Skeletal muscle satellite cell (primary cell): Measurements from ENCODE around the gene FANCC.

ENCODE experiments used
- H3K27me3 ChIP-seq: 2 replicates; pipeline ENCODE4 v1.7.0; 2013; ENCODE audit warnings: low read length; ENCODE audit not compliant: control insufficient read depth, insufficient read depth
- H3K36me3 ChIP-seq: 2 replicates; pipeline ENCODE4 v1.7.0; 2013; ENCODE audit warnings: mild to moderate bottlenecking, control low read depth, low read length; ENCODE audit not compliant: insufficient read depth
- H3K4me1 ChIP-seq: 2 replicates; pipeline ENCODE4 v1.7.0; 2013; ENCODE audit warnings: low read length; ENCODE audit not compliant: control insufficient read depth, insufficient read depth
- H3K4me2 ChIP-seq: 2 replicates; pipeline ENCODE4 v1.7.0; 2013; ENCODE audit warnings: mild to moderate bottlenecking, low read length
- H3K4me3 ChIP-seq: 2 replicates; pipeline ENCODE4 v1.7.0; 2013; ENCODE audit warnings: low read length
- H3K9ac ChIP-seq: 2 replicates; pipeline ENCODE4 v1.7.0; 2013; ENCODE audit warnings: mild to moderate bottlenecking, low read depth, low read length, moderate library complexity
- H3K9me3 ChIP-seq: replicated peaks from 2 replicates; pipeline ENCODE4 v1.7.0; 2013; ENCODE audit warnings: mild to moderate bottlenecking, control low read depth, low read length

FANCC gene

DNA sequence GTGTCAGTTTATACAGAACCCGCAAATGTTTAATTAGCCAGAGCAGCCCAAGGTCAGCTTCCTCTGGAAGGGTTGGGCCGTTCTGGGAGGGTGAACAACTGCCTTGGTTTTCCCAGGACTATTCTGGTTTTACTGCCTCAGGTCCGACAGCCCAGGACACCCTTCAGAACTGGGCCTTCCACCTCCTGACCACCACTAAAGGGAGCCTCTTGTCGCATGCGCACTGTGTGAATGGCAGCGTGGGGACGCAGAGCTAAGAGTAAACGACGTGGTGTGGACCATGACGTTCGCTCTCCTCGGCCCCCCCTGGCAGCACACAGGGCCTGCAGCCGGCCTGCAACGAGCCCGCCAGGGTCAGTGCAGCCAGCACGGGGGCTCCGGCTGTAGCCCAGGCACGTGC lies 214.9 kb downstream of the FANCC start:
- no peak overlapping the region for H3K4me2 ChIP-seq
- no peaks in the 10 kb centered on the region for H3K9me3 ChIP-seq
- H3K36me3 ChIP-seq: peaks cover 33% of the 10 kb centered on the region
- H3K4me1 ChIP-seq: peaks cover 69% of the 10 kb centered on the region
- H3K27me3 ChIP-seq: no peaks in the 10 kb centered on the region
- H3K4me3 ChIP-seq: no peak overlapping the region
- no peak overlapping the region for H3K9ac ChIP-seq

DNA sequence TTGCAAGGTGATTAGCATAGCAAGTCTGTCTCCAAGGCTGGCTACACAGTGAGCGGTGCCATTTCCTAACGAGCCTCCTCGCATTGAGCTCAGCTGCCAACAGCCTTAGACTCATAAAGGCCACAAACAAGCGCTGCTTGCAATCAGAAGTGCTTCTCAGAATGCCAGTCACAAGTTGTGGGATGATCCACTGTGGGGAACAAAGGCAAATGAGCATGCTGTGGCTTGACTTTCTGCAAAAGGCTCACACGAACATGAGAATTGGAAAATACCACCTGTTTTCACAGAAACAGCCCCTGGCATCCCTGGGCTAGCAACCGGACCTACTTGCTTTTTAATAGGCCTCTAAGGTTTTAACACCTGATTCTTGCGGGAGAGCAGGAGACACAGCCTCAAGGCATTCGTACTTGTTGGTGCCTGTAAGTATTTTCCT lies 215.5 kb downstream of the FANCC start:
- Histone ChIP-seq H3K4me2 (no peak overlapping the region), H3K4me1 (peaks cover 65% of the 10 kb centered on the region), H3K9ac (no peak overlapping the region), H3K36me3 (peaks cover 32% of the 10 kb centered on the region), H3K9me3 (no peaks in the 10 kb centered on the region), H3K4me3 (no peak overlapping the region), H3K27me3 (no peaks in the 10 kb centered on the region)

DNA sequence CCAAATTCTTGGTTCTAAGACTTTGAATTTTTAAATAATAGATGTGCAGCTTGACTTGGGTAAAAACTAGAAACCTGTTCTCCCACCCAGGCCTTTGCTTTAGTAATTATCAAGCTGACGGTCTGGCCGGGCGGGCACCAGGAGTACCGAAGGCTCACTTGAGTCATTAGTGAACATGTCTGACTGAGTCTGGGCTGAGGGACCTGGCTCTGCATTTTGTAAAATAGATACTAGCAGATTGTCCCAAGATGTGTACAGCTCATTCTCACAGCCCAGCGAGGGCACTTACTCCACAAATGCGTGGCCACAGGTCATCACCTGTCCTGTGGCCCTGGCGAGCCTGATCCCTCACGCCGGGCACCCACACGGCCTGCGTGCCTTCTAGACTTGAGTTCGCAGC lies 216.2 kb downstream of the FANCC start:
- peaks cover 25% of the 10 kb centered on the region for H3K36me3 ChIP-seq
- no peaks in the 10 kb centered on the region for H3K9me3 ChIP-seq
- no peak overlapping the region for H3K4me2 ChIP-seq
- H3K4me3 ChIP-seq: no peak overlapping the region
- no peak overlapping the region for H3K9ac ChIP-seq
- H3K27me3 ChIP-seq: no peaks in the 10 kb centered on the region
- peaks cover 65% of the 10 kb centered on the region for H3K4me1 ChIP-seq

DNA sequence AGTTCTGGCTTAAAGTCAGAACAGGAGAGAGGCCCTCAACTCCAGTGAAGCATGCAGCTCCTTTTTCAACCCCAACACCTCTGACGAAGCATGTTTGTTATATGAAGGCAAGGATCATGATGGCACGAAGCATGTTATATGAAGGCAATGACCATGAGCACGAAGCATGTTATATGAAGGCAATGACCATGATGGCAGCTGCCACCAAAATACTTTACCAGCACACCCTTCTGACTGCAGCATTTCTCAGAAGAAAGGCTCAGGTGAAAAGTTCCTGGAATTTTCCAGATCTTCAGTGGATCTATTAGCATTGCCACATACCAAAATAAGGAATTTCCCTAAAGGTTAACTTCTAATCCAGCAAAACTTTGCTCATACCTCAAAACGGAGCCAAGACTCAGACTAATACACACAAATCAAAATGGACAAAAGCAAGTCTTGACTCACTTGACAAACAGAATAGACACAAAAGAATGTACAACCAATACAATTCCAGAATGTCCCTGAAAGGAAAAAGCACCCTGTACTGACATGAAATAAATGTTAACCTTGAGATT lies 217.4 kb downstream of the FANCC start:
- H3K9ac ChIP-seq: no peak overlapping the region
- no peak overlapping the region for H3K4me3 ChIP-seq
- peaks cover 25% of the 10 kb centered on the region for H3K36me3 ChIP-seq
- no peaks in the 10 kb centered on the region for H3K9me3 ChIP-seq
- peaks cover 77% of the 10 kb centered on the region for H3K4me1 ChIP-seq
- no peaks in the 10 kb centered on the region for H3K27me3 ChIP-seq
- no peak overlapping the region for H3K4me2 ChIP-seq

DNA sequence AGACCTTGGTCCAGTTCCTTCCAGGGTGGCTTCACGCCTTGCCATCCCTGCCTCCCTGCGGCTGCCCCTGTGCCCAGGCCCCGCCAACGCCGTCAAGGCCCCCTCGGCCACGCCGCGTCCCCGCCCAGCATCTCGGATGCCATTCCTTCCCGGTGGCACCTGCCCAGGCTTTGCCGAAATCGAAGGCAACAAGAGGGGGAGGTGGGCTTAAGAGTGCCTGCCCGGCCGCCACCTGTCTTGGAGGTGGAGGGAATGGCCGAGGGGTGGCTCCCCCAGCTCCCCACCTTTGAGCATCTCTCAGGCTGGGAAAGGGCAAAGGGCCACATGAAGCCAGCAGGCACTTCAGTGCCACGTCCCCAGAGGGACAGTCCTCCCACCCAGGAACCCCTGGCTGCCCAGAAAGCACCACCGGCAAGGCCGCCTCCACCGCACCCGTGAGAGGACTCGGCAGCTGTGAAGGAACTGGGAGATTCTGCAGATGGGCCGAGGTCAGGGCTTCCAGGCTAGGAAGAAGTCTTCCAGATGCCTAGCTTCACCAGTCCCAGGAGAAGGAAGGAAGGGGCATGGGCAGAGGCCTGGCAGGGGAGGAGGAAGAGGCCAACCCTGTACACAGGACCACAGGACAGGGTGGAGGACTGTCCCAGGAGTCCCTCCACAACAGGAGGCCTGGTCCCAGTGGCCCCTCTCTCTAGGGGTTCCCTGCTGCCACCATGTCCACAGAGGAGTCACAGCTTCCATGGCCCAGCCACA lies 218.0 kb downstream of the FANCC start:
- Histone ChIP-seq H3K4me3 (no peak overlapping the region), H3K9ac (no peak overlapping the region), H3K4me1 (peaks cover 82% of the 10 kb centered on the region), H3K36me3 (peaks cover 25% of the 10 kb centered on the region), H3K27me3 (no peaks in the 10 kb centered on the region), H3K9me3 (no peaks in the 10 kb centered on the region), H3K4me2 (no peak overlapping the region)

DNA sequence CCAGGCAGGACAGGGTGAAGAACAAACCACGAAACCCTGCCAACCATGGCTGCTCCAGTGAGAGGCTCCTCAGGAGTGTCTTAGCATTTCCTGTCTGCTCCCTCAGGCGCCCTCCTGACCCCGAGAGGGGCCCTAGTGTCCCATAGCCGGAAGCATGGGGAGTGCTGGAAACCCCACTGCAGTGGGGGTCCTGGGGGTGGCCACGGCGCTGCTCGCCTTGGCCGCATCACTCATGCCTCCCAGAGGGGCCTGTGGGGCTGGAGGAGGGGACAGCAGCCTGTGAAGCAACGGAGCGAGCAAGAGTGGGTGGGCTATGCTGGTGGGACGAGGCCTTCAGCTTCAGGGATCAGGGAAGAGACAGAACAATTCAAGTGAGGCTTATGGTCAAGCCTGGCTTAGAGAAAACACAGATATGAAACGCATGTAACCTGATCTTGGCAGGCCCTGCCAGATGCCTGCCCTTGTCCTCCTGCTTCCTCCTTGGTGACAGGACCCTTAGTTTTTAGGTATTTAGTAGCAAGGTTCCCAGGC lies 219.1 kb downstream of the FANCC start:
- no peak overlapping the region for H3K9ac ChIP-seq
- no peak overlapping the region for H3K4me2 ChIP-seq
- peaks cover 88% of the 10 kb centered on the region for H3K4me1 ChIP-seq
- H3K27me3 ChIP-seq: no peaks in the 10 kb centered on the region
- H3K4me3 ChIP-seq: no peak overlapping the region
- no peaks in the 10 kb centered on the region for H3K9me3 ChIP-seq
- H3K36me3 ChIP-seq: peaks cover 23% of the 10 kb centered on the region

DNA sequence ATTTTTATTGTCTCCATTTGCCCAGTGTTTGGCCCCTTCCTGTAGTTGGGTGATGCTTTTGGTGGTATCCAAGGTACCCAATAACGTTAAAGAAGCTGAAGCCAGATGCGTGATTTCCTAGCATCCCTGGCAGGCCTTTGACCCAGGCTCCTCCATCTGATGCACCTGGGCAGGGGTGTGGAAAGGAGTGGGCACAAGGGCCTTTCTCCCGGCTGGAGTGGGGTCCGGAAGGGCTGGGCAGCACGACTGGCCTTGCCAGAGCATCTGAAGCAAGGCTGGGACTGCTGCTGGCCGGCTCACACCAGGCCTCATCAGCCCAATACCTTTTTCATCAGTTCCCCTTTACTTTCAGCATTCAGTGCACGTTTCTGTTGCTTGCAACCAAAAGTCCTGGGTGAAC lies 220.2 kb downstream of the FANCC start:
- Histone ChIP-seq H3K4me3 (no peak overlapping the region), H3K27me3 (no peaks in the 10 kb centered on the region), H3K4me2 (no peak overlapping the region), H3K36me3 (peaks cover 18% of the 10 kb centered on the region), H3K9me3 (no peaks in the 10 kb centered on the region), H3K9ac (no peak overlapping the region), H3K4me1 (peaks cover 92% of the 10 kb centered on the region)

DNA sequence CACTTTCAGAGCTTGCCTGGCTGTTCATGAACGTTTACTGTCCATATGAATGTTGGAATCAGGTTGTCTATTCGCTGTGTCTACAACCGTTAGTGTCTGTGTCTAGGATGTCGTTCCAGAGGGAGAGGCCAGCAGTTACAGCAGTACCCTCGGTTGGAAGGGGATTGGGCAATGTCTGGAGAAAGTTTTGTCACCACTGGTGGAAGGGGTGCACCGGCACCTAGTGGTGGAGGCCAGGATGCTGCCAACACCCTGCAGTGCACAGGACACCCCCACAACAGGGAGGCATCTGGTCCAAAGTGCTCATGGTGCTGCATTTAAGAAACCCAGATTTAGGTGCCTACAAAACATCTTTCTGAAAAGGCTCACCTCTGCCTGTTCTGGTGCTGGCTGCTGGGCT lies 220.7 kb downstream of the FANCC start:
- Histone ChIP-seq H3K4me1 (peaks cover 93% of the 10 kb centered on the region), H3K4me3 (no peak overlapping the region), H3K9ac (no peak overlapping the region), H3K9me3 (no peaks in the 10 kb centered on the region), H3K4me2 (no peak overlapping the region), H3K36me3 (peaks cover 17% of the 10 kb centered on the region), H3K27me3 (no peaks in the 10 kb centered on the region)

DNA sequence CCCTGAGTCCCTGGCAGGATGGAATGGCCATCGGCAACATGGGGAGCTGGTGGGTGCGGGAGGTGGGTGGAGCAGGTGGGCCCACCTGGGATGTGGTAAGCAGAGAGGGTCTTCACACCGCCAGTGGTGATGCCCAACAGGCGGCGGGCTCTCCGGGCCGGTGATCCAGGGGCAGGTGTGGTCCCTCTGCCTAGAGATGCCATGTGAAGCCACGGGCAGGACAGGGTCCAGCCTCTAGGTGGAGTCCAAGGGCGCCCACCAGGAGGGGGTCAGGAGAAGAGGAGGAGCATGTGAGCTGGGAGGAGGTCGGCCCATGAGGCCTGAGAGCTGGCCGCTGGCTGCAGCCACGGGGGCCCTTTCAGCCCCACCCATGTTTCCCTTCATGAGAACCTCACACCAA lies 221.1 kb downstream of the FANCC start:
- no peaks in the 10 kb centered on the region for H3K9me3 ChIP-seq
- no peaks in the 10 kb centered on the region for H3K27me3 ChIP-seq
- H3K4me1 ChIP-seq: peaks cover 93% of the 10 kb centered on the region
- peaks cover 13% of the 10 kb centered on the region for H3K36me3 ChIP-seq
- no peak overlapping the region for H3K4me2 ChIP-seq
- H3K9ac ChIP-seq: no peak overlapping the region
- no peak overlapping the region for H3K4me3 ChIP-seq

DNA sequence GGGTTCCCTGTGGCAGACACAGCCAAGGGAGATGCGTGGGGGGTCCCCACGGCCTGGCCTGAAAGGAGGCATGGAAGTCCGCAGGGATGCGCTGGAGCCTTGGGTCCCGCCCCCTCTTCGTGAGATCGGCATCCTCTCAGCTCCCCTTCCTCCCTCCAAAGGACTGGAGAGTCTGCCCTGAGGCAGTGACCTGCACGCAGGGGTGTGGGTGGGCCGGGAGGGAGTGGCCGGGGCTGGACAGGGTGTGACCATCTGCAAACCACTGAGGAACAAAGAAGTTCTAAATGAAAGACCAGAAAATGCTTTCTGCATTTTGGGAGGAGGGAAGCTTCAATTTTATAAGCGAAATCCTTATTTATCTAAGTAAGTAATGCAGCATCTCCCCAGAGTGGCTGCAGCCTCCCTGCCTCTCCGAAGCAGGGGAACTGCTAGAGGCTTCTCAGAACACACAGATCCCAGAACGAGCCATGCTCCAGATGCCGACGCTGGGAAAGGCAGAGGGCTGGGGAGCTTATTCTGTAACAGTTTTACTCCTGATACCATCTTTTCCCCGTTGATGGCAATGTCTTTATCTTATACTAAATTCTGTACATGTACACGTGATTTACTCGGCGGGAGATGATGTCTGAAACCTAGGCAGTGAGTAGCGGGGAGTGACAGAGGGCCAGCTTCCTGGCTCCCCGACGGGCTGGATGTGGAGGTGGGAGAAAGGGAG lies 221.7 kb downstream of the FANCC start:
- H3K27me3 ChIP-seq: no peaks in the 10 kb centered on the region

DNA sequence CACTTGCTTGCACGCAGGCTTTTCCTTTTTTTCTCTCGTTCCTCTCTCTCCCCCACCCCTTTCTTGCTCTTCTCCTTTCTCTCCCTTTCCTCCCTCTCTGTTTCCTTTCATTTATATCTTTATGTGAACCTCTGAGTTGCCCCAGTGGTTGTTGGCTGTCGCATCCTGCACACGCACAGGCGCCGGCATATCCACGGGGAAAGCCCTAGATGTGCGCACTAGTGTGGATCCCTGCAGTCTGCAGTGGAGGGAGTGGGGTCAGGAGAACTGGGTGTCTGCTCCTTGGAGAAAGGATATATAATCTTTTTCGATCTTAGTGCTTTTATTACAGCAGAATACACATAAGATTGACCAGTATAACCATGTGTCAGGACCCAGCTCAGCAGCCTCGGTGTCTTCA lies 223.5 kb downstream of the FANCC start:
- no peaks in the 10 kb centered on the region for H3K27me3 ChIP-seq
- H3K9ac ChIP-seq: peak overlapping the region; percentile 77
- no peak overlapping the region for H3K4me2 ChIP-seq
- H3K4me1 ChIP-seq: peaks cover 94% of the 10 kb centered on the region
- peaks cover 15% of the 10 kb centered on the region for H3K36me3 ChIP-seq
- H3K4me3 ChIP-seq: no peak overlapping the region
- no peaks in the 10 kb centered on the region for H3K9me3 ChIP-seq

More for the DNA sequence above, 221.7 kb downstream of the FANCC start:
- Histone ChIP-seq H3K36me3 (peaks cover 13% of the 10 kb centered on the region), H3K4me2 (peak overlapping the region; percentile 26), H3K4me3 (no peak overlapping the region), H3K9ac (peak overlapping the region; percentile 29), H3K4me1 (peaks cover 94% of the 10 kb centered on the region), H3K9me3 (no peaks in the 10 kb centered on the region)
